ENCODE measurements around the gene HPSE. TPM values are rescaled to one million over a fixed set of nuclear protein-coding genes. Genes with fewer than 3 reads are reported as not detected.

HPSE gene
- total and polyA plus RNA-seq, 2 of the 13 experiments (the other 11 are each of a cell fraction or from before 2014, with no cell fraction given) = not detected

- no peak; the same call in 1 of the 2 replicates for TF ChIP-seq ZBTB4 (CRISPR knock-in tag; IDR thresholded peaks at IDR 0.05; ENCODE audit: borderline replicate concordance)
- TF ChIP-seq SAFB2 (CRISPR knock-in tag; IDR thresholded peaks at IDR 0.05; ENCODE audit: borderline replicate concordance, low read depth) = peak; percentile 65; the same call in 1 of the 2 replicates
- TF ChIP-seq PHB2 (IDR thresholded peaks at IDR 0.05; ENCODE audit: partially characterized antibody) = no peak
- no peak for TF ChIP-seq PAF1 (CRISPR knock-in tag; IDR thresholded peaks at IDR 0.05)
- TF ChIP-seq ZNF468 (CRISPR knock-in tag; IDR thresholded peaks at IDR 0.05) = no peak
- TF ChIP-seq CSRNP2 (CRISPR knock-in tag; conservative IDR thresholded peaks at IDR 0.05; ENCODE audit: low read depth) = no peak
- TF ChIP-seq SMAD3 (CRISPR knock-in tag; IDR thresholded peaks at IDR 0.05) = peak; percentile 71; the same call in 1 of the 2 replicates
- no peak for TF ChIP-seq DDIT3 (CRISPR knock-in tag; IDR thresholded peaks at IDR 0.05)
- no peak for TF ChIP-seq NFE2L2 (IDR thresholded peaks at IDR 0.05; ENCODE audit: low read length)
- peak; percentile 28; the same call in 1 of the 2 replicates for TF ChIP-seq KDM1A (CRISPR knock-in tag; IDR thresholded peaks at IDR 0.05)
- TF ChIP-seq ZHX1 (CRISPR knock-in tag; IDR thresholded peaks at IDR 0.05; ENCODE audit: low read depth) = peak; percentile 80; the same call in 1 of the 2 replicates
- peak; percentile 87 for TF ChIP-seq CREB1 (IDR thresholded peaks at IDR 0.05)
- TF ChIP-seq CREB1 (CRISPR knock-in tag; IDR thresholded peaks at IDR 0.05) = 0 out of 2 replicates have a peak, but pooled peaks have one; percentile 49
- TF ChIP-seq KLF16 (CRISPR knock-in tag; IDR thresholded peaks at IDR 0.05) = no peak
- TF ChIP-seq ZNF780A (CRISPR knock-in tag; IDR thresholded peaks at IDR 0.05) = no peak
- no peak for TF ChIP-seq ZNF335 (CRISPR knock-in tag; IDR thresholded peaks at IDR 0.05)
- TF ChIP-seq ZFP36L2 (CRISPR knock-in tag; IDR thresholded peaks at IDR 0.05) = no peak
- no peak for TF ChIP-seq ATAD3A (CRISPR knock-in tag; IDR thresholded peaks at IDR 0.05)
- TF ChIP-seq ZNF556 (CRISPR knock-in tag; IDR thresholded peaks at IDR 0.05; ENCODE audit: borderline replicate concordance) = peak; percentile 81; the same call in 1 of the 2 replicates
- peak; percentile 64; the same call in 1 of the 2 replicates for TF ChIP-seq TBX2 (CRISPR knock-in tag; IDR thresholded peaks at IDR 0.05; ENCODE audit: borderline replicate concordance)
- no peak for TF ChIP-seq SIX1 (CRISPR knock-in tag; IDR thresholded peaks at IDR 0.05; ENCODE audit: borderline replicate concordance)
- no peak for TF ChIP-seq ARID2 (CRISPR knock-in tag; IDR thresholded peaks at IDR 0.05; ENCODE audit: borderline replicate concordance)
These were observed 50.2 kb downstream of the HPSE start, which contains the start of gene COQ2 (continued) for GRCh38 chr4:83284193-83285054.

All from HepG2 (cell line).